Epithelial cell of umbilical artery (primary cell): ENCODE results near the gene RCC1. TPM values are rescaled to one million over a fixed set of nuclear protein-coding genes. Genes with fewer than 3 reads are reported as not detected.

Experiments
- total RNA-seq: library from RNA; depleted of rRNA; stranded (reverse); fragments of >200 nt; gene quantifications from 2 replicates; pipeline ENCODE4 v1.2.3, GENCODE V29; 2014

RCC1 gene
- total RNA-seq, result 77.3 and 79.0 TPM in 2 replicates

GRCh38 chr1:28505406-28506187 lies at the start of gene RCC1:
RCC1 (plus strand) TSS chr1:28506043; CDS start chr1:28529867, 23,824 bp downstream.

GRCh38 chr1:28552758-28553663 lies 47.2 kb downstream of the RCC1 start, which contains the start of gene TRNAU1AP:
TRNAU1AP (plus strand) TSS chr1:28553085; CDS start chr1:28553111, 26 bp downstream.

Other genes starting within 250 kb of the RCC1 start
- gene SESN2, start 246.5 kb upstream of the RCC1 start, total RNA-seq, result 8.4 and 9.1 TPM in 2 replicates
- gene MED18, start 177.0 kb upstream of the RCC1 start, total RNA-seq, result 25.2 and 27.6 TPM in 2 replicates
- gene PHACTR4, start 136.3 kb upstream of the RCC1 start, total RNA-seq, result 10.9 and 11.7 TPM in 2 replicates
- gene TRNAU1AP, start 47.0 kb downstream of the RCC1 start, total RNA-seq, result 27.2 and 31.2 TPM in 2 replicates
- 0.97 TPM in 1 of 2 replicates, not detected in the other for gene RAB42, start 86.2 kb downstream of the RCC1 start, total RNA-seq
- gene TAF12, start 137.0 kb downstream of the RCC1 start, total RNA-seq, result 24.4 and 39.8 TPM in 2 replicates
- gene RNU11, start 142.6 kb downstream of the RCC1 start, total RNA-seq, result not detected in 2 replicates
- gene GMEB1, start 162.7 kb downstream of the RCC1 start, total RNA-seq, result 7.5 and 11.1 TPM in 2 replicates
- 81.5 and 89.5 TPM in 2 replicates for gene YTHDF2, start 230.9 kb downstream of the RCC1 start, total RNA-seq